GM18502 (cell line): ENCODE results near the gene FGF18.
A peak's percentile ranks its signal among the peaks of the same experiment; 100 is the strongest.
"Not testable (repeated sequence)": the region's sequence is repeated elsewhere in the genome, so short reads cannot be mapped to it uniquely, and the experiment has no call there.

Experiments
- ATAC-seq: cut with Tn5 transposase; IDR thresholded peaks from one replicate; pipeline ENCODE4 v1.9.1; 2021; ENCODE audit warnings: mild to moderate bottlenecking; ENCODE audit not compliant: unreplicated experiment, poor library complexity

Gene FGF18

DNA sequence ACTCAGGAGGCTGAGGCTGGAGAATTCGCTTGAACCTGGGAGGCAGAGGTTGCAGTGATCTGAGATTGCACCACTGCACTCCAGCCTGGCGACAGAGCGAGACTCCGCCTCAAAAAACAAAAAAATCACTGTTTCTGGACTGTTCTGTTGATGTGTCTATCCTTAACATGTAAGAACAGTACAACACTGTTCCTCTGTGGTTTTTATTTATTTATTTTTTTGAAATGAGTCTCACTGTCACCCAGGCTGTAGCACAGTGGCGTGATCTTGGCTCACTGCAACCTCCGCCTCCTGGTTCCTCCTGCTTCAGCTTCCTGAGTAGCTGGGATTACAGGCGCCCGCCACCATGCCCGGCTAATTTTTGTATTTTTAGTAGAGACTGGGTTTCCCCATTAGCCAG, 20.8 kb upstream of the FGF18 start:
- not testable (repeated sequence) for ATAC-seq

DNA sequence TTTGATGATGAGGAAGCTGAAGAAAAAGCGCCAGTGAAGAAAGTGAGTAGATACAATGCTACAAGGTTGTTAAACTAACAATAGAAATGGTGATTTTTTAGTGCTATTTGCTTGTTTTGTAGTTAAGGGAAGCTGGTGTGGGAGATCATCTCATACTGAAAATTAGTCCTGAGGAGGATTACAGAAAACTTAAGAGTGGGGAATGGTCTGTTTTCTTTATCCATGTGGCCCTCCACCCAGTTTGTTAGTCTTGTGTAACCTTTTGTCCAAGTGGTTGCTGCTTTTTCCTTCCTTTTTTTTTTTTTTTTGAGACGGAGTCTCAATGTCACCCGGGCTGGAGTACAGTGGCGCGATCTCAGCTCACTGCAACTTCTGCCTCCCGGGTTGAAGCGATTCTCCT, 19.3 kb upstream of the FGF18 start:
- no peak for ATAC-seq

- no peak for ATAC-seq
Observed at GRCh38 chr5:171401167-171401947, 18.1 kb upstream of the FGF18 start.

GRCh38 chr5:171402751-171403150, 16.7 kb upstream of the FGF18 start:
- not testable (repeated sequence) for ATAC-seq

DNA sequence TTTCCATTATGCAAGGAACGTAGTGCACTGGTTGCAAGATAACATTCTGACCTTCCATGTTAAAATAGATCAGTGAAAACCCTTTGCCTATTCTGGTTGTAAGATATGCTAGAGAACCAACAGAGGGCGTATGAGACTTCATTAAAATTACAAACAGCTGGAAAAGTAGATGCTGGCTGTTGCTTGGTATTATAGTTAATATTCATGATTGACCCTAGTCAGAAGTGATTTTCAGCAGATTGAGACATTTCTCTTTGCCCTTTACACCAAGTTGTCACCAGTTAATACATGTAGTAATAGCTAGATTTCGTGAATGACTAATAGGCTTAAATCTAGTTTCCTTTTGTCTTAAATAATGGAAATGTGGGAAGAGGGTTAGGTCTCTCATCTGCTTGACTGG, 13.8 kb upstream of the FGF18 start:
- no peak for ATAC-seq

GRCh38 chr5:171407234-171407633, 12.2 kb upstream of the FGF18 start:
- no peak for ATAC-seq

GRCh38 chr5:171409164-171410136, 10.0 kb upstream of the FGF18 start:
- ATAC-seq, result no peak

- ATAC-seq, result no peak
Observed at GRCh38 chr5:171410181-171410580, 9.3 kb upstream of the FGF18 start.

DNA sequence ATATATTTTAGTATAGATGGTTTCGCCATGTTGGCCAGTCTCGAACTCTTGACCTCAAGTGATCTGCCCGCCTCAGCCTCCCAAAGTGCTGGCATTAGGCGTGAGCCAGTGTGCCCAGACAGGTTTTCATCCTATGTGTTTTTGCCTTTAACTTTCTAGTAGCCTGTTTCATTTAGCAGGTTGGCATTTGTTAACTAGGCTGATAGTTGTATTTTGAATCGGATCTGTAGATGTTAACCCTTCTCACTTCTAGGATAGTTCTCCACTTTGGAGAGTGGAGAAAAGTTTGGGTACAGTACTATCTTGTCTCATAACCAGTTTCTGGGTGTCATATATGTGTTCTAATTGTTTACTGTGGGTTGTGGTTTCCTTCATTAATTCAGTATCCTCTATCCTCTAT, 7.3 kb upstream of the FGF18 start:
- ATAC-seq, result no peak

GRCh38 chr5:171413153-171413910, 6.1 kb upstream of the FGF18 start:
- ATAC-seq, result no peak

DNA sequence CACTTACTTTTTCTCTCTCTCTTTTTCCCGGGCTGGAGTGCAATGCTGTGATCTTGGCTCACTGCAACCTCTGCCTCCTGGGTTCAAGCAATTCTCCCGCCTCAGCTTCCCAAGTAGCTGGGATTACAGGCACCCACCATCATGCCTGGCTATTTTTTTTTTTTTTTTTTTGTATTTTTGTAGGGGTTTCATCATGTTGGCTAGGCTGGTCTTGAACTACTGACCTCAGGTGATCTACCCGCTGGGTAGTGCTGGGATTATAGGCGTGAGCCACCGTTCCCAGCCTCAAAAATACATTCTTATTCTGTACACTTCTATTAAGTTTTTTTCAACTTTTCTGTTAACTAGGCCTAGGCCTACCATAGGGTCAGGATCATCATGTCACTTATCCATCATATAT, 5.5 kb upstream of the FGF18 start:
- ATAC-seq, result not testable (repeated sequence)

DNA sequence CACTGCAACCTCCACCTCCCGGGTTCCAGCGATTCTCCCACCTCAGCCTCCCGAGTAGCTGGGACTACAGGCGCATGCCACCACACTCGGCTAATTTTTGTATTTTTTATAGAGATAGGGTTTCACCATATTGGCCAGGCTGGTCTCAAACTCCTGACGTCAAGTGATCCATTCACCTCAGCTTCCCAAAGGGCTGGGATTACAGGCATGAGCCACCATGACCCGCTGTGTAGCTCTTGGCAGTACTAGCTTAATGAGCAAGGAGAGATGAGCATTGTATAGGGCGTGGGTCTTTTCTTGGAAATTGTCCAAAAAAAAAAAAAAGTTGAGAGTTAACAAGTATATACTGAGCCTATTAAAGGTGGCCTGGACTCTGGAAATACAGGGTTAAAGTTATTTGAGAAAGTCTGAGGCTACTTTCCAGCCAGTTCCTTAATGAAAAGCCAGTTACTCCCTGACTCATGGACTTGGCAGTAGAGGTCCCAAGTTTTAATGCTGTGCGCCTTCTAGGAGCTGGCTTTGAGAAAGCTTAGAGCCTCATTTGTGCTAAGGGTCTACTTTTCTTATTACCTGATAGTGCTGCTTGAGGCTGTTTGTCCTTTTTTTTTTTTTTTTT, 4.2 kb upstream of the FGF18 start:
- no peak for ATAC-seq

- ATAC-seq, result no peak
Observed at GRCh38 chr5:171416160-171417049, 3.0 kb upstream of the FGF18 start.

- peak; percentile 71 for ATAC-seq
Observed at GRCh38 chr5:171418316-171418981, 998 bp upstream of the FGF18 start.

DNA sequence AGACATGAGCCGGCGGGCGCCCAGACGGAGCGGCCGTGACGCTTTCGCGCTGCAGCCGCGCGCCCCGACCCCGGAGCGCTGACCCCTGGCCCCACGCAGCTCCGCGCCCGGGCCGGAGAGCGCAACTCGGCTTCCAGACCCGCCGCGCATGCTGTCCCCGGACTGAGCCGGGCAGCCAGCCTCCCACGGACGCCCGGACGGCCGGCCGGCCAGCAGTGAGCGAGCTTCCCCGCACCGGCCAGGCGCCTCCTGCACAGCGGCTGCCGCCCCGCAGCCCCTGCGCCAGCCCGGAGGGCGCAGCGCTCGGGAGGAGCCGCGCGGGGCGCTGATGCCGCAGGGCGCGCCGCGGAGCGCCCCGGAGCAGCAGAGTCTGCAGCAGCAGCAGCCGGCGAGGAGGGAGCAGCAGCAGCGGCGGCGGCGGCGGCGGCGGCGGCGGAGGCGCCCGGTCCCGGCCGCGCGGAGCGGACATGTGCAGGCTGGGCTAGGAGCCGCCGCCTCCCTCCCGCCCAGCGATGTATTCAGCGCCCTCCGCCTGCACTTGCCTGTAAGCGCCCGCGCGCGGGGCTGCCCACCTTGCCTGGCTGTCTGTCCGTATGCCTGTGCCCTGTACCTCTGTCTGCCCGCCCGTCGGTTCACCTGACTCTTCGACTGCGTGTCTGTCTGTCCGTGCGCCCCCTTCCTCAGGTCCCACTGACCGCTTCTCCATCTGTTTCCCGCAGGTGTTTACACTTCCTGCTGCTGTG, 412 bp downstream of the FGF18 start:
- peak; percentile 27 for ATAC-seq

DNA sequence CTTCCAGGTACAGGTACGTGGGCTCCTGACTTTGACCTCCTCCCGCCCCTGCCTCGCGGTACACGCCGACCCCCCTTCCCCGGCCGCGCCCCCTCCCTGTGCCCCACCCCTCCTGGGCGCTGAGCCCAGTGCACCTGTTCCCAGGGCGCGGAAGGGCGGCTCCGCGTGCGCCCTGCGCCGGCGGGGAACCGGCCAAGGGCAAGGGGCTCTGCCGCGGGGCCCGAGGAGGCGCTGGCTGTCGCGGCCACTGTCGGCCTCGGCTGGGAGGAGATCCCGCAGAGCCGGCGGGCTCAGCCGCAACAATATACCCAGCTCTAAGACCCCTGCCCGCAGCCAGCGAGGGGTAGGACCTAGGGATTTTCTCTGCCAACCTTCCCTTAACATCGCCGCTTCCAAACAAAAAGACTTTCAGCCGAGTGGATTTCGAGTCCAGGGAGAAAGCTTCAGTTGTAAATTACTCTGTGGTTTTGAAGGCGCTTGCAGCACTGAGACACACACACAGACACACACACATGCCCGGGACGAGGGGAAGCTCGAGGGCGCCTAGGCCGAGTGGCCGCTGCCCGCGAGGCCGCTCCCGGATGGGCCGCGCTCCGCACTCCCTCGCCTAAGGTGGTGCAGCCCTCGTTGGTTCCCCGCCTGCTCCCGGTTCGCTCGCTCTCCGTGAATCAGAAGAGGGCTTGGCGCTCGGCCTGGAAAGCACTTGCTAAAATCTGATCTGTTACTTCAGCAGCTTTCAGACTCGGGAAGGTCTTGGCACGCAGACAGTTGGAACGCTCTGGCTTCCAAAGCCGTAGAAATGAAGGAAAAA, 1.2 kb downstream of the FGF18 start:
- ATAC-seq, result no peak
